GM21717 (cell line): Measurements from ENCODE around the gene PARD3.

ENCODE experiments used
- ATAC-seq: cut with Tn5 transposase; IDR thresholded peaks from one replicate; pipeline ENCODE4 v1.9.1; 2021; ENCODE audit warnings: mild to moderate bottlenecking, moderate library complexity; ENCODE audit not compliant: unreplicated experiment

The PARD3 gene

DNA sequence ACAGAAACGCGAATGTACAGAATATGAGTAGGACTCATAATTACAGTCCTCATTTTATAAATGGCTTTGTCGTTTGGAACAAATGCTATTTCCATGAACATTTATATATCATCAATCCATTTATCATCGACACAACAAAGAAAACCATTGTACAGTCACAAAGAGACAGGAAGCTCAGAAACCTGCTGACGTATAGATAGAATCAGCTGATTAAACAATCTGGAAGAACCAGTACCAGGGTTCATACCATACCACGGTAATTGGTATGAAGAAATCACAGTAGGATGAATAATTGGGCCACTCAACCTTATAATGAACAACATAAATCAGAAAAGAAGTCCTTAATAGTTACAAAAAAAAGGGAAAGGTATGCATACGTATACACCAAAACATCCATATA lies 295.0 kb downstream of the PARD3 start:
- ATAC-seq = no peak

DNA sequence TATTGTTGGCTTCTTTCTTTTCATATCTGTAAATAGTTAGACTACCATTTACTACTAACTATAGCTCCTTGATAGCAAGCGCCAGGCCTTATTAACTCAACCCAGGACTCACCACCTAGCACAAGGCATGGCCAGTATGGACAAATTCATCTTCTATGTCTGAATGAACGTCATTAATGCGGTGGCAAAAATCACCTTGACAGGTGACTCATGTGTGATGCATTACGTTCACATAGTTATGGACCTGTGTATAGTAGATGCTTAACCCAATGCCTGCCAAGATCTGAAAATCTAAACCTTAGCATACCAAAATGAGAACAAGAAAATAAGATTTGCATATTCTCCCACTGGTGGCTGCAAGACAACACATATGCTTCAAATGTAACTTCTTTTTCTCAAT lies 300.8 kb downstream of the PARD3 start:
- no peak for ATAC-seq

DNA sequence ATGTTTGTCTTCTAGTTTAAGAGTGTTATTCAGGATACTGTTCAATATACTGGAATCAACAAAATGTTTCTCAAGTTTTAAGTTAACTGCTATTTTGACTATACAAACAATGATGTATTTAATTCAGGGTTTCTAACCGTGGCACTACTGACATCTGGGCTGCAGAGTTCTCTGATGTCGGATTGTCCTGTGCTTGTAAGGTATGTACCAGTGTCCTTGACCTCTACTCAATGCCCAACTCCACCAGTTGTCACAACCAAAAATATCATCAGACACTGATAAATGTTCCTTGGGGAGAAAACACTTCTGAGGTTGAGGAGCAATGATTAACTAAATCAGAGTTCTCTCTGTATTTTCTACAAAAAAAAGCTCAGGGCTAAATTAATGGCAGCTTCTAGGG lies 301.5 kb downstream of the PARD3 start:
- no peak for ATAC-seq

DNA sequence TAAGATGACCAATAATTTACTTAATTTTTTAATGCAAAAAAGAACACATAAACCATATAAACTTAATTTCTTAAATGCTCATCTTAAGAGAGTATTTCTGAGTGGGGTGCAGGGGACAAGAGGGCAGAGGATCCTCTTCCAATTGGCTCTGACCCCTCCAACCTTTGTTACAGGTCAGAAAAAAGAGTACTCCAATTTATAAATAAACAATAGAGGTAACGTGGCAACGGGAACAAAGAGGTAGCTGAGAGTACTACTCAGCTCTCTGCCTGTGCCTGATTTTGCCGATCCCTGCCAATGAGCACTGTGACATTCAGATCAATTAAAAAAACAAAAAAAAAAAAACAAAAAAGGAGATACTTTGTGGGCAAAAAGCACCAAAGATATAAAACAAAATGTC lies 307.9 kb downstream of the PARD3 start:
- no peak for ATAC-seq

- ATAC-seq = no peak
Observed at GRCh38 chr10:34506786-34507185, 308.3 kb downstream of the PARD3 start.

GRCh38 chr10:34505338-34505737 lies 309.8 kb downstream of the PARD3 start:
- no peak for ATAC-seq

- ATAC-seq = no peak
Observed at GRCh38 chr10:34504534-34504933, 310.6 kb downstream of the PARD3 start.

- no peak for ATAC-seq
Observed at GRCh38 chr10:34503704-34504103, 311.4 kb downstream of the PARD3 start.

- no peak for ATAC-seq
Observed at GRCh38 chr10:34499612-34500279, 315.4 kb downstream of the PARD3 start.

- ATAC-seq = no peak
Observed at GRCh38 chr10:34498821-34499220, 316.3 kb downstream of the PARD3 start.

DNA sequence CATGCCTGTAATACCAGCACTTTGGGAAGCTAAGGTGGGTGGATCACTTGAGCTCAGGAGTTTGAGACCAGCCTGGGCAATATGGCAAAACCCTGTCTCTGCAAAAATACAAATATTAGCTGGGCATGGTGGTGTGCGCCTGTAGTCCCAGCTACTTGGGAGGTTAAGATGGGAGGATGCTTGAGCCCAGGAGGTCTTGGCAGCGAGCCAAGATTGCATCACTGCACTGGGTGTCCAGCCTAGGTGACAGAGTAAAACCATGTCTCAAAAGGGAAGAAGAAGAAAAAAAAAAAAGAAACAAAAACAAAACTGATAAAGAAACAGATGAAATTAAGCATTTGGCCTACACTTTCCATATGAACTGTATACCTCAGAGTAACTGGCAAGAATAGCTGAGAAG lies 319.2 kb downstream of the PARD3 start:
- ATAC-seq = no peak

DNA sequence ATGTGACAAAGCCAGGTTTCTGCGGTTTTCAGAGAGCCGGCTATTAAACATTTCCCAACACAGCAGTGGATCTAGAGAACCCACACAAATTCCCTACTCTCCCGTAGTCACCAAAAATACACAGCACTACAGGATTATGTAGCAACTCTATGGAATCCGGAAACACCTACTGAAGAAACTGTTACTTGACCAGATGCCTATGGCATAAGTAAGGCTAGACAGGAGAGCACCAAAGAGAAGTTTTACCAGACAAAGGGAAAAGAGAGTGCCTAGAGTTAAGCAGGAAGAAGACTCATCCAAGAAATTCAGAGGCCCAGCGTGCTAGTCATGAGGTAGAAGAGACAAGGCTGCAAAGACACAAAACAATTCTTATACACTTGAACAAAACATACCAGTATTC lies 321.1 kb downstream of the PARD3 start:
- ATAC-seq = no peak

DNA sequence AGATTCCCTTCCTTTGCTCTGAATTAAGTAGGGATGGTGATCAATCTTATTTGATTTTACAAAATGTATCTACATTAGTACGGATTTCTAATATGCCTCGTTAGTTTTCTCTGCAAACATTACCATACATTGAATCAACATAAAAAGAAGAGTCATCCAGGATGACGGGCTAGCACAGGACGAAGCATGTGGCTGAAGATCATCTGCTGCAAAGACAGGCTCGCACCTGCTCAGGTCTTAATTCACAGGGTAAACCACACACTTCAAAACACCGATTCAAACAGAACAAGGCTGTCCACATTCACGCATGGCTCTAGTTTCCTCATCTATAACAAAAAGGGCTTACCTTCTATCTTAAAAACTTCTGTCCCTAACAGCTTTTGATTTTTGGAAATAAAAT lies 323.0 kb downstream of the PARD3 start:
- ATAC-seq = no peak

GRCh38 chr10:34491678-34492077 lies 323.4 kb downstream of the PARD3 start:
- ATAC-seq = no peak

- no peak for ATAC-seq
Observed at GRCh38 chr10:34489973-34490745, 324.9 kb downstream of the PARD3 start.

- ATAC-seq = no peak
Observed at GRCh38 chr10:34489411-34489810, 325.7 kb downstream of the PARD3 start.

DNA sequence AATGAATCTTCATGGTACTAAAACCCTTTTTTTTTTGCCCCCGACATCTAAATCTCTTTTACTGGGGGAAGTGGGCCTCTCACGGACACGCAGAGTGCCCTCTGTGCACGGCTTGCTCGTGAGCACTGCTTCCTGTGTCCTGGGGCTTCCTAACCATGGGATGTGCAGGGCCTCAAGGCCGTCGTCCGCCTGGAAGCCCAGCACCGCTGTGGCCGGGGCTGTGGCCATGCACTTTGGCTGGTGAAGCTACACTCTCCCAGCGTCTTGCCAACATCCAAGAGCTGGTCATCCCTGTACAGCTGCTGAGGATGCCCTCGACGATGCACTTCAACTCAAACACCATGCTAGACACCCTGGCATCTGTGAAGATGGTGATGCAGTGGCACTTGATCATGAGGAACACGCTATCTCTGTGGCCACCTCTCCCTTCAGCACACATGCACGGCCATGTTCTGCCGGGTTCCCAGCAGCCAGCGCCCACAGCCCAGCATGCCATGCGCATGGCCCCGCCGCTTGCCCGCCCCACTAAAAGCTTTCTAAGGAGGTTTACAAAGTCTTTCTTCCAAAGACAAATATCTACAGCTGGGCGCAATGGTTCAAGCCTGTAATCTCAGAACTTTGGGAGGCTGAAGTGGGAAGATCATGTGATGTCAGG lies 326.5 kb downstream of the PARD3 start:
- ATAC-seq = no peak

- ATAC-seq = no peak
Observed at GRCh38 chr10:34486008-34486407, 329.1 kb downstream of the PARD3 start.

DNA sequence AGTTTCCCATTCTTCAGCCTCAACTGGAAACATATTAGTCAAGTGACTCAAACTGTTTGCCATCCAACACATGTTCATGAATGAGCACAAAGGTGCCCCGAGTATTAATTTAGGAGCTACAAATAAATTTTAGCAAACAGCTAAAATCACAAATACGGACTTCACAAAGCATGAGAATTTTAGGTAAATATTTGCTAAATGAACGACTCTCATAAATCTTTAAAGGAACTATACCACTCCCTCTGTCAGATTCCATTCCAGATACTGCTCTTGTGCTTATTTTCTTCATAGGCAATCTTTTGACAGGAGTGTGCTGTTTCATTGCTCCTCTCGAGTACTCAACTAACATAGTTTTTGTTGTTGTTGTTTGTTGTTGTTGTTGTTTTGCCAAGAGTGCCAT lies 330.9 kb downstream of the PARD3 start:
- no peak for ATAC-seq

DNA sequence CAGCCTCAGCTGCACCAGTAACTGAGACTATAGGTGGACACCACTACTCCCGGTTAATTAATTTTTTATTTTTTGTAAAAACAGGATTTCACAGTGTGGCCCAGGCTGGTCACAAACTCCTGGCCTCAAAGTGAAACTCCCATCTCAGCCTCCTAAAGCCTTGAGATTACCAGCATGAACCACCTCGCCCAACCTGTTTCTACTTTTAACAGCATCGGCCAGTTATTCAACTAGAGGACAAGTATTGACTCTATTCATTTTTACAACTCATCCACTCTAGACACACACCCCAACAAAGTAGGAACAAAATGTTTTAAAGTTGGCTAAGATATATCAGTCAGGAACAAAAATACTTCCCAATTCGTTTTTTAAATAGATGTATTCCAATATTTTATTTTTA lies 334.8 kb downstream of the PARD3 start:
- no peak for ATAC-seq

GRCh38 chr10:34479520-34480179 lies 335.4 kb downstream of the PARD3 start:
- no peak for ATAC-seq

- no peak for ATAC-seq
Observed at GRCh38 chr10:34477249-34477648, 337.8 kb downstream of the PARD3 start.
